HG03469 (cell line): ENCODE data around the gene TMEM132D.

Experiments
- ATAC-seq: cut with Tn5 transposase; IDR thresholded peaks from one replicate; pipeline ENCODE4 v1.9.1; 2021; ENCODE audit warnings: mild to moderate bottlenecking, moderate library complexity, moderate number of reproducible peaks; ENCODE audit not compliant: unreplicated experiment

The TMEM132D gene

DNA sequence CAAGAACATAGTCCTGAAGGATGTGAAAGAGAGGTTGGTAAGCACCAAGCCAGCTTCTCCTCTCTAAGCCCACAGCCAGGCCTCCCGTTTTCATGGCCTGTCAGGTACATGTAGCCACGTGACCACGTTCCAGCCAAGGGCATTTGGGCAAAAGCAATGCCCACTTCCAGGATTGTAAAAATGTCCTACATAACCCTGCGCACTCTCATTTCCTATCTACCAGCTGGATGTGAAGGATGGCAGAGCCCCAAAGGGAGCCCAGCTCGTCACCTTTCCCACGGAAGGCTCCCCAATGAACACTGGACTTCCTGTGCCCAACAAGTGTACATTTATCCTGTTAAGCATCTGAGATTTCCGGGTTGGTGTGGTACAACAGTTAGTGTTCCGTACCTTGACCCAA, 231.7 kb downstream of the TMEM132D start:
- no peak for ATAC-seq

DNA sequence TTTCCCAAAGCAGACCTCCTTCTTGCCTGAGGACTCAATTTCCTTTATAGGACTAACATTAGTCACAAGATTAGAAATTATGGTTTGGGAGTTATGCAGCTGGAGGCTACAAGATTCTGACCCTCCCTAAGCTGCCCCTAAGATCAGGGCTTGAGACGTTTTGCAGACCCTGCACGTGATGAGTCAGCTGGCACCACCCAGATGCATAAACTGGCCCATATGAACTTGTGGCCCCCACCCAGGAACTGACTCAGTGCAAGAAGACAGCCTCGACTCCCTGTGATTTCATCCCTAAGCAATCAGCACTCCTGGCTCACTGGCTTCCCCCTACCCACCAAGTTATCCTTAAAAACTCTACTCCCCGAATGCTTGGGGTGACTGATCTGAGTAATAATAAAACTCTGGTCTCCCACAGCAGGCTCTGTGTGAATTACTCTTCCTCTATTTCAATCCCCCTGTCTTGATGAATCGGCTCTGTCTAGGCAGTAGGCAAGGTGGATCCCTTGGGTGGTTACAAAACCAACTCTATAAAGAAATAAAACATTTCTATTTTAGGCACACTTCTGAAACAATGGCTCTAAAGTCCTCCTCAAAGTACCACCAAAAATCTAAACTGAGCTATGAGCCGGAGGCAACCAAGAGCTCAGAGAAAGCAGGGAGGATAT, 233.4 kb downstream of the TMEM132D start:
- ATAC-seq: no peak

DNA sequence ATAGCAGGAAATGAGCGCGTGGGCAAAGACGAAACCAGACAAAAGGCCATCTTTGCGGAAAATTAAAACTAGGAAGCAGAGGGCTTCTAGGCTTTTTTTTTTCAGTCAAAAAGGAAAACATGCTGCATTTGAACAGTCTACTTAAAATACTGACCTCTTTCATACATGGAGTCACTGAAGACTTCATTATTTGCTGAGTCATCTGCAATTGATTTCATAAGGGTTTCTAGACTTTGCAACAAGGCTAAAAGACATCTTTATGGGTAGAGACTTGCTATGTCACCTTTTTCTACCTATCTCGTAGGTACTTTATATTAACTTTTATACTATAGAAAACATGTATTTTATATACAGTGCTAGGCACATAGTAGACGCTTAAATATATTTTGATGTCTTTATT, 238.4 kb downstream of the TMEM132D start:
- ATAC-seq: no peak

DNA sequence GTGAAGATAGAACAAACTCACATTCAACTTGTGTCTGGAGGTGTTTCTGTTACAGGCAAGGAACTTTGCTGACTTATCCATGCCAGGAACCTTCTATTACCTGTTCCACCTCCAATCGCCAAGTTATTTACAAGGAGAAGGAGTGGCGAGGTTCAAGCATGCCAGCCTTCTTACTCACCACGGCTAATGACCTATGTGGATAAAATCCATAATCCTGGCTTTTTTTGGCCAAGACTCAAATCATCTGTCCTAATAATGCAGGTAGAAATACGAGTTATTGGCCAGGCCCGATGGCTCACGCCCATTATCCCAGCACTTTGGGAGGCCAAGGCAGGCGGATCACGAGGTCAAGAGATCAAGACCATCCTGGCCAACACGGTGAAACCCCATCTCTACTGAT, 241.6 kb downstream of the TMEM132D start:
- no peak for ATAC-seq

DNA sequence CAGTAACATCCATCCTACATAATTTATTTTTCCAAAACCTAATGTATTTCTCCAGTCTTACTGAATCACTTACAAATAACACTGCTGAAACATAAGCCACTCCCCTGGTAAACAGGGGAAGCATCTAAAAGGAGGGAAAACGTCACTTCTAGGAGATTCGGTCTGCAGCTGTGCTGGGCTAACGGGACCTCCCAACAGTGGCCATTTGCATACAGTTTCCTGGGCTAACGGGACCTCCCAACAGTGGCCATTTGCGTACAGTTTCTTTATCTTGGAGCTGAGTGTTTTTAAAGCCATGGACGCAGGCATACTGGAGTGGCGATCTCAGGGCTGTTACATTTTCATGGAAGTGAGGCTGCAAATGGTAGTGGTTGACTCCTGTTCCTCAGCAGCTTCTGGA, 242.9 kb downstream of the TMEM132D start:
- ATAC-seq: no peak

DNA sequence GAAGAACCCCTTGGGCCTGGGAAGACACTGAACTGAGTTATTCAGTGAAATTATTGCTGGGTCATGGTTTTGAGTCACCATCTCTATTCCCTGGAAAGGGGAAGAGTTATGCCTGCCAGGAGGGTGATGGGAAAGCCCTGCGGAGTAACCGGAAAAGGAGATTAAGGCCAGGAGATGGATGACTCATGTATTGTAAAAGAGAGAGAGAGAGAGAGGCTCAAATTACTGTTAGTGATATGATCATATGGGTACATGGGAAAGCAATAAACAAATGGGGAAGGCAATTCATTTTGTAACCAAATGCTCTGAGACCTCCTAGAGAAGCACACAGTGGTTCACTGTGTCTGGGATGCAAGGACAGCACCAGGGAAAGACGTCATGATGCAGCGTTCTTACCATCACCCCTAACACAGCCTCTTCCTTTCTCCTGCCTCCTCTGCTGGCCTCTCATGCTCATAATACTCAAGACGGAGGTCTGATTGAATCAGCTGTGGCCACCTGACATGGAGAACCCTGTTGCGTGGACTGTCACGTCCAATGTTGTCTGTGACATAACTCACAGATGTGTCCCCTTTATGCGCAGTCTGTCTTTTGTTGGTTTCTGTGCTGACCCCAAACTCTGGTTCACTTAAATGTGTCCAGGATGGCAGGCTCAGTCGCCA, 243.7 kb downstream of the TMEM132D start:
- ATAC-seq: no peak

DNA sequence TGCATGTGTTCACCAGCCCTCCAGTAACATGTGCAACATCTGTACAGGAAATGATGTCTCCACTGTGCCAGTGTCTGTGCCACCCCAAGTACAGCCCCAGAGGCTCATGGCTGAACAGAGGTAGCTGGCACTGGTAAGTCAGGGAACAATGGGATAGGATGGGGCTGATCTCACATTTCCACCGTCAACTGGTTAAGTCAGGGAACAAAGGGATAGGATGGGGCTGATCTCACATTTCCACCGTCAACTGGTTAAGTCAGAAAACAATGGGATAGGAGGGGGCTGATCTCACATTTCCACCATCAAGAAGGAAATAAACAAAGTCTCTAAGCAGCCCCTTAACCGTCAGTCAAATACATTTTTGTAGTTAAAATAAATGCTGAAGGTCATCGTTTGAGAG, 246.6 kb downstream of the TMEM132D start:
- ATAC-seq: no peak

DNA sequence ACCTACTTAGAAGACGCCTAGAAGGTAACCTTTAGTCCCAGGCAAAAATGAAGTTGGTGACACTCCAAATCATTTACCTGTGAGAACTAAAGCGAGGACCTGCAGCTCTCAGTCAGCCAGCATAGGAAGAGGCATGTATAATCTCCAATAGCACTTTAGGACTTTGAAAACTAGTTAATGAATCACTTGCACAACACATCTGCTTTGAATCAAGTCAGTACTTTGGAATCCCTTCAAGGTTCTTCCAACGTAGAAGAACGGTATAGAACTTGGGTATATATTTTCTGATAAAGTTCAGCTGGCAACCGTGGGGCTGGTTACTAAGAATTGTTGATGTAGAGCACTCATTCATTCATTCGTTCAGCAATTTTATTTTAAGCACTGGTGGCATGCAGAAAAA, 251.9 kb downstream of the TMEM132D start:
- no peak for ATAC-seq

DNA sequence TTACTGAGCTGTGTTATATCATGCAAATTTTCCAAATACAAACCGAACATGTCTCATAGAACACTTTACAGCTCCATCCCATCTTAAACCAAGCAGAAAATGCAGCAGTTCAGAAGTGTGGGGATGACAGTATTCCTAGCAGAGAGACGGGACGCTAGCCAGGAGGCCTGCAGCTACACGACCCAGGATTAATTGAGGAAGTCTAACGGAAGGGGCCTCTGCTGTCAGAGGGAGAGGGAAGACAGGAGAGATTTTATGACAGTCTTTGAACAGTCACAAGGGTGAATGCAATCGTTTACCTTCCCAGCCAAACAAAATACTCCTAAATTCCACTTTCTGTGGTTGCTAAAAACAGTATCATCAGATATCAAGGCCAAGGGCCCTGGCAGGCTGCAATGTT, 261.9 kb downstream of the TMEM132D start:
- no peak for ATAC-seq

DNA sequence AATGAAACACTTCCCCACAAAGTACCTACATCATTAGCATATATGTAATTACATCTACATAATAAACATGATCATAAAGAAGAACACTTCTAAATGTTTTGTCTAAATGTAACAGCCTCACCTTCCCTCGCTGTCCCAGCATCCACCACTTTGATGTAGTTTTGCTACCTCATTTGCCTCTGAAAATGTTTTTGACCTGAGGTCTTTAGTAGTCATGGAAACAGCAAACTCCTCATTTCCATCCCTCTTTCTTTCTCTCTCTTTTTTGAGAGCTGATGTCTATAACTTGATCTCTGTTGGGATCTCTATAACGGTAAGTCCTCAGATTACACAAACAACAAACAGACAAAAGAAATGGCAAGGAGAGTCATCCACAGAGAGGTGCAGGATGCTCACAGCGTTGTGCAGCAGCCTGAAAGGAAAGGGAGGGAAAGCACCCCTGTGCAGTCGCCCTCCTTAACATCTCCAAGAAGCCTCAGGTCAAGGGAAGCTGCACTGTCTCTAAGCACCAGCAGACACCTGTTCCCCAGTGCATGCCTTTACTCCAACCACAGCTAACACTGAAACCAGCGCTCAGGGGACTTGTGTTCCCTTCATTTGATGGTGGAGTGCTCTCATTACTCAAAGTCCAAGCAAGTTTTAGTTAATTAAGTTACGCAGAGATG, 268.7 kb downstream of the TMEM132D start:
- ATAC-seq: no peak

DNA sequence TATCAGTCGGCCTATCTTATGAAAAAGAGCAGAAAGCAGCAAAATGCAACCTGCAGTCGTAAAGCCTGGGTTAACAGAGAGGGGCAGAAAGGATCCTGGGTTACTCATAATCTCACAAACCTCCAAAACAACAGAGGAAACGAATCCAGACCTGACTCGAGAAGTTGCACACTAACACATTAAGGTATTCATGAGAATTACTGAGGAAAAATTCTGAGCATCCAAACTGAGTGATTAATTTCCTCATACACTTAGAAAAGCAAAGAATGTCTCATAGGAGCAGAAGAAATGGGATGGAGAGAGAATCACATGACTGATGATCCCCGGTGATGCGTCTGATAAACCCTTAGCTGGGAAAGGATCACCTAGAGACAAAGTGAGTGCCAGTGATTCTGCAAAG, 272.5 kb downstream of the TMEM132D start:
- no peak for ATAC-seq

DNA sequence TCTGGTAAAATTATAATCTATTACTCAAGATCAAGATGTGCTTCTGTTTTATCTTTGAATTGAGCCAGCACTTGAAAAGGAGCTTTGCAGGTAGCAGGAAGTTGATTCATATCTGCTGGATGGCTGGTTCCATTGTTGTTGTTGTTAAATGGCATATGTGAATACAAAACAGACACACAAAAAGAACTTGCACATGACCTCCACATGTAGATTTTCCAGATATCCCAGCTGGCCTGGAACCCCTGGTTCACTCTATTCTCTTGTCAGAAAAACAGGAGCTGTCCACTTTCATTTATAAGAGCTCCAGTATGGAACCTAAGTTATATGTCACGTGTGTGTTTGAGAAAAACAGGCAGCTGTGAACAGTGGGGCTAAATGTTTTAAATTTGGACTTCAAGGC, 273.9 kb downstream of the TMEM132D start:
- ATAC-seq: no peak

DNA sequence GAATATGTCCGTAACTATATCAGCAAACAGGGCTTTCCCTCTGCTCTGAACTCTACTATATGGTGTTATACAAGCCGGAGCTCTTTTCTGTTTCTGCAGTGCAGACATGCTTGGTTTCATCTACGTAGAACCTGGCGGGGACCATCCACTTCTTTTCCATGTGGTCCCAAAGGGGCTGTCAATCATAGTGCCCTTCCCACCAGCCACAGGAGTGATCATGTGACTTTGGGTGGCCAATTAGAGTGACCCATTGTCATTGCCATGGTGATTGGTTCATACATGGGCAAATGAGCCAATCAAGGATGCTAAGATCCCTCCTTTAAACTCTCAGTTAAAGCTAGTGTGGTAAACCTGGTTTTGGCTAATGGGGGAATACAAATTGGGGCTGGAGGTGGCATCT, 281.3 kb downstream of the TMEM132D start:
- no peak for ATAC-seq

DNA sequence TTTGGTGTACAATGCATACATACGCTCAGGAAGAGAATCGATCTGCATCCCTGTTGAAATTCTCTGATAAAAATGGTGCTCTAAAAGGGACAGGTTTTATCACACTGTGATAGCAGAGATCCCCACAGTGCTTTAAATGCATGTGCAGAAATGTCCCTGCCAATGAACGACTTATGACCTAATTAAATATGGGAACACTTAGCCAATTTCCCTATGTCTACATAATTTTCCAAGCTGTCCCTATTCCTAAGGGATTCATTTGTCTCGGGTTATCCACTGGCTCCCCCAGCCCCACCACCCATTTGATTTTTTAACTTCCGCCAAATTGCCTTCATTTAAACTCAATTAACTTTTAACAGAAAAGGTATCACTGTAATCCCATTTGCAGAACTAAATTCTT, 284.6 kb downstream of the TMEM132D start:
- no peak for ATAC-seq

DNA sequence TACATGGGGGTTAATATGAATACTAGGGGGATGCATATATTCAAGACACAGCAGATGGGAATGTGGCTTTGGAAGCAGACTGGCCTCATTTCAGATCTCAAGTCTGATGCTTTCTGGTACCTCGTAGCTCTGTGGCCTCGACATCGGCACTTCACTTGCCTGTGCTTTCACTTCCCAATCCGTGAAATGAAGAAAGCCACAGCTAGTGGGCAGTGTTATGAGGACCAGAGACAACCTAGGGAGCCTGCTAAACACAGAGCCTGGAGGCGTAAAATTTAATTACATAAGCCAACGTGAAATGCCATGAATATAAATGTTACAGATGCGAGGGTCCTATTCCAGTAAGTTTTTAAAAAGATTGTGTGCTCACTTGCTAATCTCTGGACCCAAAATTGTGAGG, 286.0 kb downstream of the TMEM132D start:
- ATAC-seq: no peak

DNA sequence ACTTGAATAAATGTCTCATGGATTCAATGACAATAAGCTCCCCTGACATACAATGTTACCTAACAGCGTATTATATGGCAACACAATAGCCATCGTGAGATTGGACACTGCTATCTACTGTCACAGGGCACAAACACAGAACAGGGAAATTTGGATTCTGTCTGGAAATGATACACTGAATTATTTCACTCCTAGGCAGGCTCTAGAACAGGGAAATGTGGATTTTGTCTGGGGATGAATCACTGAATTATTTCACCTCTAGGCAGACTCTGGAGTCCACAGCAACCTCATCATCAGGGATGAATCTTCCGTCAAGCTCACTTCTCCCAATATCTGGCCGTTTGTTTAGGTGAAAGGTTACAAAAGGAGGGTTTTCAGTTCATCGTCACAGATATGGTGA, 288.8 kb downstream of the TMEM132D start:
- ATAC-seq: no peak

DNA sequence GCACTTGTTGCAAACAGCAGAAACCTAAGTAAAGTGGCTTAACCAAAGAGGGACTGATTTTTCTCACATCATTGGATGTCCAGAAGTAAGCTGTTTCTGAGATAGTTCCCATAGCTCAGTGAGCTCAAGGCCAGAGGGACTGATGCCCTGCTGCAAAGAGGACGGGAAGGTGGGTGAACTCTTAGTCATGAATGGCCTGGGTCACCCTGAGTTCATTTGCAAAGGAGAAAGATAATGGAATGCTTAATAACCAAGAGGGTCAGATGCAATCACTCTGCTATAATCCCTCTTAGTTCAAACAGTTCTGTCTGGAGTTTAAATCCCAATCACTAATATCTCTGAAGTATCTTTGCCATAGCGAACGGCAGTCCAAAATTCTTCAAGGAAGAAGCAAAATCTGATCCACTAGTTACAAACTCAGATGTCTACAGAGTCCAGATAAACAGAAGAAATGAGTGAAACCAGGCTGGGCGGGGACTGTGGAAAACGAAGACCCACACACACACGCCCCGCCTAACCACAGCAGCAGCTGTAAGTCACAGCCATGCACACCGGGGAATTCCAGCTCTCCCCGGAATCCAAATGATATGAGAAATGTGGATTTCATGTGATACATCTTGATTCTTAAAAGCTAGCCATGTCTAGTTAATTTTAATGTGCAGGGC, 289.5 kb downstream of the TMEM132D start:
- ATAC-seq: no peak

DNA sequence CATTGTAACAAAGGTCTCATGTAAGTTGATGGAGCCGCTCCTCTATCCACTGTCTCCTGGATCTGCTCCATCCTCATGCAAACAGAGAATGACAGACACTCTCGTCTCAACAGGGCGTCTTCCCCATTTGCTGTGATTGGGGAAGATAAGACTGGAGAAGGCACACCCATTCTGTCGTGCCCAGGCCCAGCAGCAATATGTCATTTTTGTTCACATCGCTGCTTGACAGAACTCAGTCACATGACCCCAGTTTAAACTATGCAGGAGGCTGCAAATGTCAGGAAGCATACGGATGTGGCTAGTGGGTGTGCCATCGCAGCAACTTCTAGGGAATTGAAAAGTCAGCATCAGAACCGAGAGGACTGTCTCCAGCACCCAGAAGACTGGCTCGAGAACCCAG, 290.5 kb downstream of the TMEM132D start:
- ATAC-seq: no peak

DNA sequence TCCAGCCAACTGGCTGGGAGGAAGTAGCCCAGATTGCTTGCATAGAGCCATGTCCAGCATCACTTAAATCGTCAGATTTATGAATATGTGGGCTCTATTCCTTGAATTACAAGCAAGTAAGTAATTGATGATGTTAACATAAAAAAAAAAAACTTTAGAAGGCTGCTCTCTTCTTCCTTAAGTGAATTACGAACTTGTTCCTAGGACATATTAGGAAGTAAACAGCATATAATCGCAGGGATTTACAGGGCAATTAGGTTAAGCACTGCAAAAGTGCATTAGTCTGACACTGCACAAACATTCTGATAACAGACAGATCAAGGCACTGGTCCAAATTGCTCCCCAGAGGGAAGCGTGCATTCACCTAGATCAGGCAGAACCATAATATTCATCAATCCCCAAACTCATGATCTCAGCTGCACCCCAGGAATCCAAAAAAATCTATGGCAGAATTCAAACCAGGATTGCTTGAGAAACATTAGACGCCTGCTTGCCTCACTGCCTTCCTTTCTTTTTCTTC, 293.2 kb downstream of the TMEM132D start:
- ATAC-seq: no peak

DNA sequence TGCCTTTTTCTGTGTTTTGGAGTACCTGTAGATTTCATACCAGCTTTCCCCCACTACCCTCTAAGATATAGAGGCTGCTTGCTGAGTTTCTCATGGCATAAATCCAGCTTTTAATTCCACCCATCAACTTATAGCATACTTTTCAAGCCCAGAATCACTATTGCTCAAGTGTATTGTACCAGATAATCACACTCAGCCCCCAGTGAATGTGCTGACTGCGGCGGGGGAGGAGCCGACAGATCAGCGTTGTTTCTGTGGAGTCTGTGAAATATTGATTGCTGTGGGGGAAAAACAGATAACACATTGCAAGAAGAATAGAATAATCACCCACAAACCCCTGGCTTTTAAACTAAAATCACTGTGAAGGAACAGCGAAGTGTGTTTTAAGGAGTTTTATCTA, 296.1 kb downstream of the TMEM132D start:
- no peak for ATAC-seq

DNA sequence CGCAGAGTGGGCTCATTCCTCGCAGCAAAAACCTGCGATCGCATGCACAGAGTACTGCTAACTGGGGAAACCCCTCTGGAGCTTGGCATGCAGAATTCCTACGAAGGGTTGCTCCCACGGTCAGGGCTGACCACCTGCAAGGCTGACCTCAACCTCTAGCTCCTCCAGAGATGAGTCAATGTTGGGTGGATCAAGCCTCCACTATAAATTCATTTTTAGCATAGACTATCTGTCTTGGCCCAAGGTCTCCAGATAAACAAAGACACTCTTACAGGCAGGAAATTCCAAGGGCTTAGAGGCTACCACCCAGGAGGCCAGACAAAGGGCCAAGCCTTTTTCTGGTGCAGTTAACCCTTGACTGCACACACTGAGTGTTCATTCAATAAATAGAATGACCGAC, 296.5 kb downstream of the TMEM132D start:
- ATAC-seq: no peak

DNA sequence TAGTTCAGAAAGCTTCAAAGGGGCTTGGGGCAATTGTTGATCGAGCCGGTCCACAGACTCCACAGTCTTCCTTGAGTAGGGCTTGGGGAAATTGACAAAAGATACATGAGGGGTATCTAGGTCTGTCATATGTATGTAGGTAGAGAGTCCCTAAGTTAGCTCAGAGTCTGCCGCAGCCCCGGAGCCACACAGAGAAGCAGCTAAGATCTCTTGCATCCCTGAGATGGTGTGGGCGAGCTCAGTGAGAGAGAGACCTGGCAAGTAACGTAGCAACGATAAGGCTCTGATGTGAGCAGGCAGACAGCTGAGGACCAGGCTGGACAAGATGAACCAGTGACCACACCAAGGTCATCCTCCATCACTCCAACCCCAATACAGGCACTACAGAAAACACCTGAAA, 297.6 kb downstream of the TMEM132D start:
- no peak for ATAC-seq
